Activated naive CD4-positive, alpha-beta T cell treated with anti-CD3 and anti-CD28 coated beads for 36 hours (primary cell): ENCODE data around the gene MROH2A. TPM values are rescaled to one million over a fixed set of nuclear protein-coding genes. Genes with fewer than 3 reads are reported as not detected.
"Not testable (repeated sequence)": the region's sequence is repeated elsewhere in the genome, so short reads cannot be mapped to it uniquely, and the experiment has no call there.

Experiments
- CTCF ChIA-PET: fragments of 350-600 bp; sonication (Branson Sonifier 250); formaldehyde crosslinking; loops from one replicate; lab custom pipeline; 2021; ENCODE audit warnings: antibody characterized with exemption; lab: Charles Lee
- DNase-seq: peaks from one replicate; pipeline ENCODE4 v3.0.0-alpha.2; 2020
- H3K27ac Mint-ChIP-seq: one replicate; pipeline ENCODE4 v1.8.0; 2021; ENCODE audit warnings: mild to moderate bottlenecking, mixed read lengths
- H3K27me3 Mint-ChIP-seq: one replicate; pipeline ENCODE4 v1.8.0; 2021; ENCODE audit warnings: low read depth, mixed read lengths
- H3K36me3 Mint-ChIP-seq: one replicate; pipeline ENCODE4 v1.8.0; 2021; ENCODE audit warnings: low read depth, mixed read lengths
- H3K4me1 Mint-ChIP-seq: one replicate; pipeline ENCODE4 v1.8.0; 2021; ENCODE audit warnings: low read depth, mixed read lengths
- H3K4me3 Mint-ChIP-seq: one replicate; pipeline ENCODE4 v1.8.0; 2021; ENCODE audit warnings: mild to moderate bottlenecking, moderate library complexity, mixed read lengths
- H3K9me3 Mint-ChIP-seq: one replicate; pipeline ENCODE4 v1.8.0; 2021; ENCODE audit warnings: mixed read lengths
- intact Hi-C: fragments of 100-400 bp; cut with micrococcal nuclease; formaldehyde crosslinking; loops from one replicate; pipeline ENCODE4 v1.15.1; 2023
- total RNA-seq, 2 experiments: library from RNA; stranded (reverse); gene quantifications; one replicate each; pipeline ENCODE4 v1.2.3, GENCODE V29; 2021

Gene MROH2A, protein sequence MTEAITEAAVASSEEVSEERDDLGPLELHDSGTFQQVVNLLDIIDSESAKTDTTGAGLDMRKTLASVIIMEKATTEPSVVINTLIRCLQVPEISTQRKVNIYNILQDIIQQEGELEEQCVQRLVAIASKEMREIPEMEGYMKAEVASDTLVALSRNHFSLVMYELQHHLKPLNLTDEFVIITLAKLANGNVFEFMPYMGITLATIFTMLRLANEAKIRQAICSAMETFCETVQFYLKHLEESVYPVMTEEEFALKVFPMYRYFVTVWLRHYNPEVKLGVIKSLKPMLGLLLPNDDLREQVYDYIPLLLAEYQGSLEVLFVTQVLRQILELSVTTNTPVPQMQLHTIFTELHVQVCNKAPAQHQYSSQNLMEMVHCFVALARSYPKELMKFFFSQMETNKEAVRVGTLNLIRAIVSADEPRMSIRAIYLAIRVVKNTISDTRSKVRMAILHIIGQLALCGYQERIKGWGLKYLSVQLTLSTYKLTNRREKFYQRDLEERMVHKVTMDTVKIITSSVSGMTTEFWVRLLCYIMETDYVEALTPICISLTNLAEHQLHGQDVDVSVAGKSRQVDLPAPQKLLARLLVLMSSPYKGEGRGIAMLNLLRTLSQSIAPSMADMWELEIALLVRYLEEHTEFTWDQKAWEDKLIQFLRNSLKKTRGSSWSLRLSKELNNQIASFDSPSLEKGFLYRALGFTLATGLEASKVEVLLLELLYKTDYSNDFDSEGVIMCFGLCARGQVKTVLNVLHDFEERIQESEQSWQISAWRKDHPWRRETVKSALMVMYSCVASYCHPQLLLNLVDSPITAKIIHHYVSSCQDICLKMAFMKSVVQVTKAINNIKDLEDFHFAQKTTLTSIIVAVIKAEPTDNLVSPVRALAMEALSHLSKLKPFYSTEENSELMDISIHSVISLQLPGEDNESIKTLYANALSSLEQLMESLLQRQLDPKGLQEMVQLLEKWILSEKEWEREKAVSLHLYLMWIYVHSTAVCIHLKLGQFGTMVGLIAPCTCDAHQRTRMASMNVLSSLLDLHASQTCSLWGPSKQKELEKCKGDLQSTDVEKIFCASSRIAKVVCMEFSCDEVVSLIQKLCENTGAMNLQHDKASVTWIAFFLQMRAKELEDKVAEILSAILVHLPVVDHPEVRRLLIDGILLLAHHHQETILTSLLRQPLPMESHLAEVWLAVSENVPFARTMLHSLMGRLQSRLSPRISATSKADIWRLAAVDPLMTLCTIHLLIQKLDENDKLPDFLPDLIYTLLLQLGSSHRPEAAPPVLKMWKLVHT (N-terminal part only)
- not detected for total RNA-seq

GRCh38 chr2:233778030-233778429 lies at the start of gene MROH2A:
Gene MROH2A (plus strand): TSS chr2:233778330. CDS start chr2:233779359, 1,029 bp downstream.
- Mint-ChIP-seq H3K36me3 (no peaks in the 10 kb centered on the region), H3K27me3 (peaks cover 7% of the 10 kb centered on the region), H3K4me1 (no peaks in the 10 kb centered on the region), H3K27ac (no peak within 1 kb of the TSS), H3K9me3 (peaks cover 9% of the 10 kb centered on the region), H3K4me3 (no peak within 1 kb of the TSS)
- CTCF ChIA-PET, result no interaction called here
- DNase-seq, result no peak
- intact Hi-C loops, result no loop called here

DNA sequence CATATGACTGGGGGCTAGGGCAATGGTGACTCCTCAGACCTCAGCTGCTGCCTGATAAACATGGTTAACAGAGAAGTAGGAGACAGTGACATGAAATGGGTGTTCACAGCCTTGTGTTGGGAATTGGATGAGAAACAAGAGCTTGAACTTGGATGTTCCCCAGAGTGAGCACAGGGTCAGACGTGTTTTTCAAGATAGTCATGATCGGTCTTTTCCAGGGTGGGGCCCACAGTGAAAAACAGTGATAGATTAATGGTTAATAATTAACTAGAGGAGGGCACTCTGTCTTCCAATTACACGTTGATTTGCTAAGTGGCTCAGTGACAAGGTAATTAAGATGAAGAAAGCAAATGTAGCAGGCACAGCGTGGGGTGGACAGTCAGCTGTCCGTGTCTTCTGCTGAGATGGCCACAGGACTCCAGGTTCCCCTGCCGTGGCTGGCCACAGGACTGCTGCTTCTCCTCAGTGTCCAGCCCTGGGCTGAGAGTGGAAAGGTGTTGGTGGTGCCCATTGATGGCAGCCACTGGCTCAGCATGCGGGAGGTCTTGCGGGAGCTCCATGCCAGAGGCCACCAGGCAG lies 49.3 kb upstream of the MROH2A start, which contains the start of gene UGT1A3:
UGT1A3 (plus strand) TSS at position 320 of the 579 bp plus-strand sequence; CDS start at position 405, 85 bp downstream.
- Mint-ChIP-seq H3K9me3 (no peaks in the 10 kb centered on the region), H3K27ac (no peak within 1 kb of the TSS), H3K27me3 (peaks cover 6% of the 10 kb centered on the region), H3K4me1 (no peaks in the 10 kb centered on the region), H3K4me3 (no peak within 1 kb of the TSS), H3K36me3 (no peaks in the 10 kb centered on the region)
- DNase-seq, result no peak
- intact Hi-C loops, result no loop called here
- CTCF ChIA-PET, result no interaction called here

DNA sequence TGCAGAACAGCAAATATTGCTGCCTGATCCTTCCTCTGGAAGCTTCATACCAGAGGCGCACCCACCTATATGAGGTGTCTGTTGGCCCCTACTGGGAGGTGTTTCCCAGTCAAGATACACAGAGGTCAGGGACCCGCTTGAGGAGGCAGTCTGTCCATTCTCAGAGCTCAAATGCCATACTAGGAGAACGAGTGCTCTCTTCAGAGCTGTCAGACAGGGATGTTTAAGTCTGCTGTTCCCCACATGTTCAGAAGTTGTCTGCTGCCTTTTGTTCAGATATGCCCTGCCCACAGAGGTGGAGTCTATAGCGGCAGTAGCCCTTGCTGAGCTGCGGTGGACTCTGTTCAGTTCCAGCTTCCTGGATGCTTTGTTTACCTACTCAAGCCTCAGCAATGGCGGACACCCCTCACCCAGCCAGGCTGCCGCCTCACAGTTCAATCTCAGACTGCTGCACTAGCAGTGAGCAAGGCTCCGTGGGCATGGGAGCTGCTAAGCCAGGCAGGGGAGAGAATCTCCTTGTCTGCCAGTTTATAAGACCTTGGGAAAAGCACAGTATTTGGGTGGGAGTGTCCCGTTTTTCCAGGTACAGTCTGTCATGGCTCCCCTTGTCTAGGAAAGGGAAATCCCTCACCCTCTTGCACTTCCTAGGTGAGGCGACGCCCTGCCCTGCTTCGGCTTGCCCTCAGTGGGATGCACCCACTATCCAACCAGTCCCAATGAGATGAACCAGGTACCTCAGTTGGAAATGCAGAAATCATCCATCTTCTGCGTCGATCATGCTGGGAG lies 41.1 kb upstream of the MROH2A start:
- H3K36me3 Mint-ChIP-seq, H3K9me3 Mint-ChIP-seq, intact Hi-C loops, H3K27ac Mint-ChIP-seq, H3K4me3 Mint-ChIP-seq, CTCF ChIA-PET, H3K4me1 Mint-ChIP-seq, DNase-seq: not testable (repeated sequence)
- peaks cover 10% of the 10 kb centered on the region for H3K27me3 Mint-ChIP-seq

DNA sequence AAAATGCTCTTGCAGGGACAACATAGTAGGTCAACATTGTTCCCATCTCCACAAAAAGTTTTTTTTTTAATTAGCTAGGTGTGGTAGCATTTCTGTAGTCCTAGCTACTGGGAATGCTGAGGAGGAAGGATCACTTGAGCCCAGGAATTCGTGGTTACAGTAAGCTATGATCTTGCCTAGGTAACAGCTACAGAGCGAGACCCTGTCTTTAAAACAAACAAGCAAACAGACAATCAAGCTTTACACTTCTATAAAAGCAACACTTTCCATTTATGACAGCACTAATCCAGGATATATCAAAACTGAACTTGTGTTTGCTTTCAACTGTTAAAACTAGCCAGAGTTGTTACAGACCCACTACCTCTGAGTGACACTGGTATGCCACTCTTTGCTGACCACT lies 37.3 kb upstream of the MROH2A start:
- Mint-ChIP-seq H3K9me3 (no peaks in the 10 kb centered on the region), H3K4me3 (no peak overlapping the region), H3K36me3 (no peaks in the 10 kb centered on the region), H3K27me3 (peaks cover 8% of the 10 kb centered on the region), H3K4me1 (no peaks in the 10 kb centered on the region), H3K27ac (no peak overlapping the region)
- CTCF ChIA-PET, result interaction anchor here (0.7 kb wide), 1 partner anchor 783 kb away, joined by 3 read pairs; no protein-coding TSS in a partner anchor
- intact Hi-C loops, result no loop called here
- DNase-seq, result no peak

GRCh38 chr2:233743464-233744259 lies 34.5 kb upstream of the MROH2A start:
- Mint-ChIP-seq H3K27ac (no peak overlapping the region), H3K27me3 (peaks cover 7% of the 10 kb centered on the region), H3K4me3 (no peak overlapping the region), H3K9me3 (no peaks in the 10 kb centered on the region), H3K36me3 (no peaks in the 10 kb centered on the region), H3K4me1 (no peaks in the 10 kb centered on the region)
- no peak for DNase-seq
- intact Hi-C loops, result no loop called here
- CTCF ChIA-PET, result no interaction called here

DNA sequence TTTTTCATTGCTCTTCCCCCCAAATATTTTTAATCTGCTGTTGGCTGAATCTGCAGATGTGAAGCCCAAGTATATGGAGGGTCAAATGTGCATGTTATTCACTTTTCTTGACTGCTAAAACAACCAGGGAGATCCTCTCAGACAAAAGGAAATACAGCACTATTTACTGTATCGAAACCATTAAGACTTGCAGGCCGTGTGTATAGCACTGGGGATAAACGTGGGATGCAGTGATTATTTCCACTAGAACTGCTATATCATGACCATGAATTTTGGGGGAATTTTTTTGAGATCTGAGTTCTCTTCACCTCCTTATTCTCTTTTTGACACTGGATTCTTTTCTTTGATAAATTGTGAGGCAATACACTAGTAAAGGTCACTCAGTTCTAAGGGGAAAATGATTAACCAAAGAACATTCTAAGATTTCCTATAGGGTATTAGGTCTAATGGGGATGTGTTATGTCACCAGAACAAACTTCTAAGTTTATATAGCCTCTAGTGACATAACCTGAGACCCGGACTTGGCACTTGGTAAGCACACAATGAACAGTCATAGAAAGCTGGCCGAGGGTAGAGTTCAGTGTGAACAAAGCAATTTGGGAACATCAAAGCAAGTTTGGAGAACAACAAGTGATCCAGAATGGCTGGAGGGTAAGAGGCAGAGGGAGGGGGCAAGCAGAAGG lies 32.9 kb upstream of the MROH2A start:
- no peaks in the 10 kb centered on the region for H3K36me3 Mint-ChIP-seq
- no peak overlapping the region for H3K4me3 Mint-ChIP-seq
- CTCF ChIA-PET, result no interaction called here
- no peak overlapping the region for H3K27ac Mint-ChIP-seq
- peaks cover 1% of the 10 kb centered on the region for H3K9me3 Mint-ChIP-seq
- H3K4me1 Mint-ChIP-seq, result no peaks in the 10 kb centered on the region
- H3K27me3 Mint-ChIP-seq, result peaks cover 7% of the 10 kb centered on the region
- DNase-seq, result no peak
- intact Hi-C loops, result no loop called here

DNA sequence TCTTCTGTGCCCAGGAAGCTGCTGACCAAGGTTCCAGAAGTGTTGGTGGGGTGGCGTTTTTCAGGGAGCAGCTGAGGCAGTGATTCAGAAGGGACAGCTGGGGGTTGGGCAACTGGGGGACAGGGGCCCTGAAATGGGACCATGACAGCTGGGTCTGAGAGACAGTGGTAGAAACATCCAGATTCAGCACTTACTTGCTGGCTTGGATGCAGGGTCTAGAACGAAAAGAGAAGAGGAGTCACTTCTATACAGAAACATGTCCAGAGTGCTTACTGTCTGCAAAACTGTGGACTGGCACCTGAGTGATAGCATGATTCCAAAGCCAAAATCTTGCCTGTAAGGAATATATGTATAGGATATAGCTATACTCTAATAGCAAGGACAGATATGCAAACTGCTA lies 32.3 kb upstream of the MROH2A start:
- H3K27me3 Mint-ChIP-seq, H3K9me3 Mint-ChIP-seq, CTCF ChIA-PET, H3K36me3 Mint-ChIP-seq, H3K27ac Mint-ChIP-seq, DNase-seq, intact Hi-C loops, H3K4me3 Mint-ChIP-seq, H3K4me1 Mint-ChIP-seq: not testable (repeated sequence)

DNA sequence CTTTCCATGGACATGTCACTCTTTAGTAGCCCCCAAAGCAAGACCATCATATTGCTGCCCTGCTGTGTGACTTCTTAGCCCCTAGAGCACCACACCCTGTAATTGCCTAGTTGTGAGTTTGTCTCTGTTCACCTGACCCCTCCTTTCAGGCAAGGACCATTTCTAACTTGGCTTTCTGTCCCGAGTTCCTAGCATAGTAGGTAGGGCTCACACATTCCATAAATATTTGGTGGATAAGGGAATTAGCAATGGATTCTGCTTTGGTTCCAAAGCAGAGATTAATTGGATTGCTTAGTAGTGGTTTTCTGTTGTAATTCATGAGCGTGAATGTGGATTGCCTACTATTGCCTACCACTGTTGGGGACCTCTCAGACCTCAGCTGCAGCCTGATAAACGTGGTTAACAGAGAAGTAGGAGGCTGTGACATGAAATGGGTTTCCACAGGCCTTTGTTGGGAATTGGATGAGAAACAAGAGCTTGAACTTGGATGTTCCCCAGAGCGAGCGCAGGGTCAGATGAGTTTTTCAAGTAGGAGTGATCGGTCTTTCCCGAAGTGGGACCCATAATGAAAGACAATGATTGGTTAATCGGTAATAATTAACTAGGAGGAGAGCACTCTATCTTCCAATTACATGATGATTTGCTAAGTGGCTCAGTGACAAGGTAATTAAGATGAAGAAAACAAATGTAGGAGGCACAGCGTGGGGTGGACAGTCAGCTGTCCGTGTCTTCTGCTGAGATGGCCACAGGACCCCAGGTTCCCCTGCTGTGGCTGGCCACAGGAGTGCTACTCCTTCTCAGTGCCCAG lies 31.5 kb upstream of the MROH2A start:
- intact Hi-C loops, result no loop called here
- Mint-ChIP-seq H3K9me3 (peaks cover 4% of the 10 kb centered on the region), H3K27ac (no peak overlapping the region), H3K4me1 (no peaks in the 10 kb centered on the region), H3K27me3 (peaks cover 5% of the 10 kb centered on the region), H3K36me3 (no peaks in the 10 kb centered on the region), H3K4me3 (no peak overlapping the region)
- CTCF ChIA-PET, result no interaction called here
- no peak for DNase-seq

- intact Hi-C loops, result no loop called here
- Mint-ChIP-seq H3K4me3 (no peak overlapping the region), H3K4me1 (no peaks in the 10 kb centered on the region), H3K36me3 (no peaks in the 10 kb centered on the region), H3K9me3 (peaks cover 4% of the 10 kb centered on the region), H3K27me3 (peaks cover 5% of the 10 kb centered on the region), H3K27ac (no peak overlapping the region)
- DNase-seq, result no peak
- CTCF ChIA-PET, result no interaction called here
Observed at GRCh38 chr2:233747283-233747544, 30.9 kb upstream of the MROH2A start.

DNA sequence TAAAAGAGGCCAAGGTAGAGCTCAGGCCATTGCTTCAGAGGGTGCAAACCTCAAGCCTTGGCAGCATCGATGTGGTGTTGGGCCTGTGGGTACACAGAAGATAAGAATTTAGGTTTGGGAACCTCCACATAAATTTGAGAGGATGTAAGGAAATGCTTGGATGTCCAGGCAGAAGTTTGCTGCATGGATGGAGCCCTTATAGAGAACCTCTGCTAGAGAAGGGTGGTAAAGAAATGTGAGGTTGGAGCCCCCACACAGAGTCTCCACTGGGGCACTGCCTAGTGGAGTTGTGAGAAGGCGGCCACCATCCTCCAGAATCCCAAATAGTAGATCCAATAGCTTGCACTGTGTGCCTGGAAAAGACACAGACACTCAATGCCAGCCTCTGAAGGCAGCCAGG lies 27.4 kb upstream of the MROH2A start:
- H3K27me3 Mint-ChIP-seq, result peaks cover 12% of the 10 kb centered on the region
- DNase-seq, CTCF ChIA-PET, H3K9me3 Mint-ChIP-seq, H3K4me3 Mint-ChIP-seq, intact Hi-C loops, H3K27ac Mint-ChIP-seq, H3K4me1 Mint-ChIP-seq, H3K36me3 Mint-ChIP-seq: not testable (repeated sequence)
